Endothelial cell of umbilical vein (primary cell): ENCODE measurements around the gene KCTD19. TPM values are rescaled to one million over a fixed set of nuclear protein-coding genes. Genes with fewer than 3 reads are reported as not detected.

Experiments
- BruUV-seq: library from RNA; stranded (reverse); fragments of 400-500 nt; replicated peaks from 2 replicates; lab custom pipeline; 2021; lab: Mats Ljungman, UMichigan
- CTCF ChIA-PET: fragments of 300-600, 350-600 bp; sonication (Branson Sonifier 250); formaldehyde crosslinking; loops from one replicate; lab custom pipeline; 2021; ENCODE audit warnings: antibody characterized with exemption, inconsistent platforms; lab: Charles Lee
- POLR2A ChIA-PET: fragments of 300-600, 350-600 bp; sonication (Branson Sonifier 250); formaldehyde crosslinking; loops from one replicate; lab custom pipeline; 2021; ENCODE audit warnings: antibody characterized with exemption, inconsistent platforms; lab: Charles Lee
- DNase-seq: peaks from one replicate; pipeline ENCODE4 v3.0.0-alpha.2; 2011; ENCODE audit warnings: low read depth, low spot score
- FAIRE-seq: peaks from 2 replicates; lab custom pipeline; 2011; peaks lifted over from hg19 to GRCh38; lab: Jason Lieb, UNC
- H2AFZ ChIP-seq: 2 replicates; pipeline ENCODE4 v1.6.0; 2012; ENCODE audit warnings: low read depth, low read length, control low read depth, inconsistent platforms
- H3K27ac ChIP-seq: 2 replicates; pipeline ENCODE4 v1.5.1; 2011; ENCODE audit warnings: low read depth, mild to moderate bottlenecking, control low read depth, low read length, moderate library complexity; ENCODE audit not compliant: insufficient read depth
- H3K27me3 ChIP-seq, 2 experiments: 2 replicates each; pipeline versions ENCODE4 v1.6.0 to v1.6.1; 2011; ENCODE audit warnings: low read length in 2 of 2, mixed read lengths in 1 of 2; ENCODE audit not compliant: control insufficient read depth in 2 of 2, insufficient read depth in 2 of 2
- H3K36me3 ChIP-seq, 2 experiments: 2 replicates in 1 of 2; 3 replicates in 1 of 2; pipeline ENCODE4 v1.5.1; 2011; ENCODE audit warnings: low read length in 2 of 2, mild to moderate bottlenecking in 1 of 2, moderate library complexity in 1 of 2; ENCODE audit not compliant: control insufficient read depth in 2 of 2, insufficient read depth in 2 of 2; ENCODE audit errors: extremely low read depth in 1 of 2
- H3K4me1 ChIP-seq: 3 replicates; pipeline ENCODE4 v1.5.1; 2011; ENCODE audit warnings: mild to moderate bottlenecking, low read length; ENCODE audit not compliant: control insufficient read depth, insufficient read depth; ENCODE audit errors: extremely low read depth
- H3K4me2 ChIP-seq: 2 replicates; pipeline ENCODE4 v1.6.1; 2011; ENCODE audit warnings: low read length, control low read depth, mixed read lengths; ENCODE audit not compliant: insufficient read depth
- H3K4me3 ChIP-seq, 3 experiments: fragments of 200-600 bp in 1 of 3; sonication (generic), shearing (Covaris generic) in 1 of 3; replicated peaks in 1 of 3; 2 replicates each; pipeline ENCODE4 v1.5.1; 2011 to 2016; ENCODE audit warnings: control low read depth in 3 of 3, low read length in 3 of 3, mild to moderate bottlenecking in 2 of 3, inconsistent platforms in 1 of 3, low read depth in 1 of 3, moderate library complexity in 1 of 3; ENCODE audit not compliant: insufficient read depth in 1 of 3
- H3K79me2 ChIP-seq: 2 replicates; pipeline ENCODE4 v1.6.0; 2012; ENCODE audit warnings: low read length, inconsistent platforms; ENCODE audit not compliant: control insufficient read depth, insufficient read depth
- H3K9ac ChIP-seq: replicated peaks from 2 replicates; pipeline ENCODE3; 2011; ENCODE audit warnings: low read length, control low read depth; ENCODE audit not compliant: insufficient read depth; ENCODE audit errors: extremely low read depth
- H3K9me1 ChIP-seq: replicated peaks from 3 replicates; pipeline ENCODE4 v1.6.0; 2011; ENCODE audit warnings: mild to moderate bottlenecking, low read length; ENCODE audit not compliant: control insufficient read depth, insufficient read depth; ENCODE audit errors: extremely low read depth
- H3K9me3 ChIP-seq: replicated peaks from 2 replicates; pipeline ENCODE4 v1.5.1; 2012; ENCODE audit warnings: low read length, inconsistent platforms; ENCODE audit not compliant: control insufficient read depth, insufficient read depth
- H4K20me1 ChIP-seq: replicated peaks from 2 replicates; pipeline ENCODE3; 2011; ENCODE audit warnings: mild to moderate bottlenecking, low read length; ENCODE audit not compliant: control insufficient read depth, insufficient read depth; ENCODE audit errors: extremely low read depth
- CTCF ChIP-seq, 2 donors: IDR thresholded peaks; 1 replicate in 1 of 2; 2 replicates in 1 of 2; pipeline ENCODE4 v1.5.1; 2011; ENCODE audit warnings: low read length in 2 of 2, mild to moderate bottlenecking in 2 of 2, moderate library complexity in 2 of 2, control low read depth in 1 of 2, inconsistent platforms in 1 of 2, low read depth in 1 of 2; ENCODE audit not compliant: insufficient read depth in 1 of 2; ENCODE audit errors: extremely low read depth in 1 of 2
- EZH2 ChIP-seq: IDR thresholded peaks from 2 replicates; pipeline ENCODE4 v1.6.1; 2012; ENCODE audit warnings: borderline replicate concordance, low read depth, mild to moderate bottlenecking, moderate library complexity, low read length, inconsistent platforms; ENCODE audit not compliant: severe bottlenecking
- FOS ChIP-seq: IDR thresholded peaks from 2 replicates; pipeline ENCODE4 v1.6.1; 2011; ENCODE audit warnings: mild to moderate bottlenecking, low read length, moderate library complexity, borderline replicate concordance; ENCODE audit not compliant: insufficient read depth
- GATA2 ChIP-seq: IDR thresholded peaks from 2 replicates; pipeline ENCODE4 v1.7.0; 2011; ENCODE audit warnings: low read depth, mild to moderate bottlenecking, moderate library complexity, mixed read lengths, low read length; ENCODE audit not compliant: insufficient read length, insufficient read depth
- JUN ChIP-seq: IDR thresholded peaks from 2 replicates; pipeline ENCODE4 v1.6.1; 2011; ENCODE audit warnings: borderline replicate concordance, low read depth; ENCODE audit not compliant: insufficient read length, insufficient read depth
- MAX ChIP-seq: IDR thresholded peaks from 2 replicates; pipeline ENCODE4 v1.6.1; 2011; ENCODE audit not compliant: insufficient read depth, insufficient read length
- MYC ChIP-seq: IDR thresholded peaks from one replicate; pipeline ENCODE4 v1.6.1; 2011; ENCODE audit warnings: mild to moderate bottlenecking, low read depth, low read length
- POLR2A ChIP-seq: IDR thresholded peaks from 2 replicates; pipeline ENCODE4 v1.6.1; 2012; ENCODE audit warnings: low read depth, mild to moderate bottlenecking, control low read depth, low read length
- POLR2AphosphoS5 ChIP-seq: IDR thresholded peaks from 2 replicates; pipeline ENCODE4 v1.6.1; 2012; ENCODE audit warnings: low read depth, mild to moderate bottlenecking, control low read depth, low read length, moderate library complexity; ENCODE audit not compliant: insufficient read depth
- dilution Hi-C: fragments of 300-500 bp; cut with MboI; formaldehyde crosslinking; loops from one replicate; pipeline ENCODE4 v1.15.0; 2019; ENCODE audit warnings: low sequenced_read_pairs; ENCODE audit not compliant: extremely low pct_ligation_motif_present
- intact Hi-C: fragments of 100-400 bp; cut with micrococcal nuclease; formaldehyde crosslinking; loops from one replicate; pipeline ENCODE4 v1.10.0; 2022
- polyA plus RNA-seq, 4 experiments: library from polyadenylated mRNA; depleted of rRNA in 3 of 4; stranded (reverse) in 3 of 4; unstranded in 1 of 4; fragments of >200 nt; gene quantifications; 2 replicates each; pipeline versions ENCODE4 v1.2.1 to v1.2.3, GENCODE V29; 2011 to 2012; ENCODE audit warnings: missing spikeins in 1 of 4
- total RNA-seq: library from RNA; stranded (reverse); gene quantifications from 2 replicates; pipeline ENCODE4 v1.2.3, GENCODE V29; 2021

The KCTD19 gene
- total and polyA plus RNA-seq, 2 donors (not counting 3 experiments of a cell fraction or from before 2014, with no cell fraction given), result 0.21 to 0.44 TPM

- intact Hi-C loops, result no loop called here
- Histone ChIP-seq H3K4me2 (no peak overlapping the region), H3K79me2 (no peaks in the 10 kb centered on the region), H3K36me3 (no peaks in the 10 kb centered on the region), H3K9me1 (no peaks in the 10 kb centered on the region), H4K20me1 (no peaks in the 10 kb centered on the region), H2AFZ (no peak overlapping the region), H3K4me3 (no peak overlapping the region), H3K9ac (no peak overlapping the region), H3K27me3 (no peaks in the 10 kb centered on the region), H3K27ac (no peak overlapping the region), H3K4me1 (no peaks in the 10 kb centered on the region), H3K9me3 (no peaks in the 10 kb centered on the region)
- FAIRE-seq, result no peak
- dilution Hi-C loops, result no loop called here
- DNase-seq, result no peak
- TF ChIP-seq POLR2AphosphoS5, result no peak
- no peak for TF ChIP-seq FOS
- no peak for TF ChIP-seq MAX
- TF ChIP-seq GATA2, result no peak
- TF ChIP-seq CTCF (IDR thresholded peaks at IDR 0.05; ENCODE audit: extremely low read depth in 1 of 2, insufficient read depth in 1 of 2, low read depth in 1 of 2, low read length in 2 of 2), result no peak
- TF ChIP-seq JUN, result no peak
- no peak for TF ChIP-seq MYC
- no peak for TF ChIP-seq EZH2
- TF ChIP-seq POLR2A, result no peak
- BruUV-seq, result no TSS peak
- POLR2A ChIA-PET, result no interaction called here
- CTCF ChIA-PET, result interaction anchor here (0.5 to 1.3 kb wide), 2 partner anchors 86 to 105 kb away, joined by 3 to 4 read pairs; no protein-coding TSS in a partner anchor
Observed at GRCh38 chr16:67294938-67295361, 31.6 kb downstream of the KCTD19 start.
